Loucy (cell line): ENCODE results near the gene MAP3K20.

Experiments
- EZH2phosphoT487 ChIP-seq: fragments of 200-600 bp; IDR thresholded peaks from 2 replicates; pipeline ENCODE4 v1.6.1; 2018; ENCODE audit warnings: antibody characterized with exemption, mild to moderate bottlenecking, moderate library complexity, borderline replicate concordance
- TF ChIP-seq, protein P1 (sequence below): fragments of 200-600 bp; sonication (generic); conservative IDR thresholded peaks from 2 replicates; pipeline ENCODE4 v1.5.1; 2014; ENCODE audit warnings: mild to moderate bottlenecking, antibody characterized with exemption, low read length

DNA sequence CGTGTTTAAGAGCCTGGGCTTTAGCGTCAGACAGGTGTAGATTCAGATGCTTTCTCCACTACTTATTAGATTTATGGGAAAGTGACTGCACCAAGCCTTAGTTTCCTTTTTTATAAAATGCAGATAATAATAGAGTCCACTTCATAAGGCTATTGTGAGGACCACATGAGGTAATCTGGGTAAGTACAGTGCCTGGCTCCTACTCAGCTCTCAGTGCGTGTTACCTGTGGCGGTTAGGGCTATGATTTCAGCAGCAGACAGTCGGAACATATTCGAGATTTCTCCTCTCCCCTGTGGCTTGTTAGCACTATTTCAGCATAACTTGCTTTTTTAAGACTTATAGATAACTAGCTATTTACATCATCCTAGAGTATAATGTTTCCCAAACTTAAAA is 32.0 kb downstream of the MAP3K20 start:
- TF ChIP-seq, protein P1, sequence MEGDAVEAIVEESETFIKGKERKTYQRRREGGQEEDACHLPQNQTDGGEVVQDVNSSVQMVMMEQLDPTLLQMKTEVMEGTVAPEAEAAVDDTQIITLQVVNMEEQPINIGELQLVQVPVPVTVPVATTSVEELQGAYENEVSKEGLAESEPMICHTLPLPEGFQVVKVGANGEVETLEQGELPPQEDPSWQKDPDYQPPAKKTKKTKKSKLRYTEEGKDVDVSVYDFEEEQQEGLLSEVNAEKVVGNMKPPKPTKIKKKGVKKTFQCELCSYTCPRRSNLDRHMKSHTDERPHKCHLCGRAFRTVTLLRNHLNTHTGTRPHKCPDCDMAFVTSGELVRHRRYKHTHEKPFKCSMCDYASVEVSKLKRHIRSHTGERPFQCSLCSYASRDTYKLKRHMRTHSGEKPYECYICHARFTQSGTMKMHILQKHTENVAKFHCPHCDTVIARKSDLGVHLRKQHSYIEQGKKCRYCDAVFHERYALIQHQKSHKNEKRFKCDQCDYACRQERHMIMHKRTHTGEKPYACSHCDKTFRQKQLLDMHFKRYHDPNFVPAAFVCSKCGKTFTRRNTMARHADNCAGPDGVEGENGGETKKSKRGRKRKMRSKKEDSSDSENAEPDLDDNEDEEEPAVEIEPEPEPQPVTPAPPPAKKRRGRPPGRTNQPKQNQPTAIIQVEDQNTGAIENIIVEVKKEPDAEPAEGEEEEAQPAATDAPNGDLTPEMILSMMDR = no peak
- TF ChIP-seq EZH2phosphoT487 = no peak
